ENCODE results near the gene POC1A.

Gene POC1A

GRCh38 chr3:52126500-52126899 lies 27.7 kb downstream of the POC1A start:
- no peak for TF ChIP-seq CTCF (IDR thresholded peaks at IDR 0.05; ENCODE audit: low read depth, low read length)
- H3K4me3 ChIP-seq (ENCODE audit: low read depth, low read length): no peak overlapping the region

GRCh38 chr3:52126036-52126435 lies 28.2 kb downstream of the POC1A start:
- TF ChIP-seq CTCF (IDR thresholded peaks at IDR 0.05; ENCODE audit: low read depth, low read length): no peak
- H3K4me3 ChIP-seq (ENCODE audit: low read depth, low read length): no peak overlapping the region

GRCh38 chr3:52124766-52125165 lies 29.5 kb downstream of the POC1A start:
- no peak for TF ChIP-seq CTCF (IDR thresholded peaks at IDR 0.05; ENCODE audit: low read depth, low read length)

GRCh38 chr3:52124126-52124525 lies 30.1 kb downstream of the POC1A start:
- peak; percentile 2; the same call in 1 of the 2 replicates for TF ChIP-seq CTCF (IDR thresholded peaks at IDR 0.05; ENCODE audit: low read depth, low read length)
- no peak overlapping the region for H3K4me3 ChIP-seq (ENCODE audit: low read depth, low read length)

More at GRCh38 chr3:52124766-52125165, 29.5 kb downstream of the POC1A start:
- no peak overlapping the region for H3K4me3 ChIP-seq (ENCODE audit: low read depth, low read length)

- peak; percentile 96 for TF ChIP-seq CTCF (IDR thresholded peaks at IDR 0.05; ENCODE audit: low read depth, low read length)
- no peak overlapping the region for H3K4me3 ChIP-seq (ENCODE audit: low read depth, low read length)
Observed at GRCh38 chr3:52123106-52123725, 31.0 kb downstream of the POC1A start.

GRCh38 chr3:52122491-52122890 lies 31.7 kb downstream of the POC1A start:
- H3K4me3 ChIP-seq (ENCODE audit: low read depth, low read length): no peak overlapping the region
- TF ChIP-seq CTCF (IDR thresholded peaks at IDR 0.05; ENCODE audit: low read depth, low read length): no peak

GRCh38 chr3:52121813-52122212 lies 32.4 kb downstream of the POC1A start:
- H3K4me3 ChIP-seq (ENCODE audit: low read depth, low read length): no peak overlapping the region
- TF ChIP-seq CTCF (IDR thresholded peaks at IDR 0.05; ENCODE audit: low read depth, low read length): no peak

All from WI38 (cell line).